Measurements from ENCODE around the gene KCNMA1. TPM values are rescaled to one million over a fixed set of nuclear protein-coding genes. Genes with fewer than 3 reads are reported as not detected.

Gene KCNMA1
- total and polyA plus RNA-seq, 9 of the 15 experiments (the other 6 are each of a cell fraction or from before 2014, with no cell fraction given) = 0.01 to 0.95 (median 0.15) TPM; not detected in 4

- Histone ChIP-seq H3K36me3 (ENCODE audit: control insufficient read depth, insufficient read depth, low read length) (no peaks in the 10 kb centered on the region), H3K27me3 (ENCODE audit: control insufficient read depth in 2 of 2, insufficient read depth in 2 of 2, low read length in 2 of 2) (peaks cover 2 to 12% of the 10 kb centered on the region in 2 experiments; a peak in 2 of 5 replicates), H3K4me3 (no peak overlapping the region), H3K9me1 (ENCODE audit: control insufficient read depth, insufficient read depth, low read length) (no peaks in the 10 kb centered on the region), H3K79me2 (ENCODE audit: control insufficient read depth, insufficient read depth, low read length) (no peaks in the 10 kb centered on the region), H3K4me2 (ENCODE audit: insufficient read depth, low read length) (no peak overlapping the region), H3K9ac (ENCODE audit: insufficient read depth in 1 of 2, low read depth in 2 of 2, low read length in 2 of 2) (no peak overlapping the region), H3K4me1 (replicated peaks in 1 of 2; ENCODE audit: control insufficient read depth in 2 of 2, insufficient read depth in 2 of 2, low read length in 2 of 2) (no peaks in the 10 kb centered on the region), H4K20me1 (replicated peaks; ENCODE audit: control insufficient read depth, insufficient read depth, low read length) (no peaks in the 10 kb centered on the region), H3K27ac (ENCODE audit: extremely low read depth, low read depth, low read length) (no peak overlapping the region), H2AFZ (ENCODE audit: low read depth, low read length) (no peak overlapping the region), H3K9me3 (replicated peaks; ENCODE audit: control insufficient read depth, insufficient read depth, low read depth, low read length) (no peaks in the 10 kb centered on the region)
- ATAC-seq (no peak), FAIRE-seq (no peak), DNase-seq (ENCODE audit: extremely low read depth in 1 of 4, low spot score in 3 of 4) (no peak)
- no TSS peak for BruUV-seq (replicated peaks)
- intact Hi-C loops (cut with micrococcal nuclease) (no loop called here), in situ Hi-C loops (cut with MboI) (no loop called here)
- ChIA-PET POLR2A (no interaction called here), CTCF (ENCODE audit: low intra/inter-chr PET ratio) (no interaction called here)
- WGBS (ENCODE audit: insufficient coverage, low coverage, missing lambda C conversion rate) = 0% methylated on average over 3 of the region's 3 CpGs
- no peak for TF ChIP-seq DPF2 (IDR thresholded peaks at IDR 0.05)
- no peak for TF ChIP-seq IRF1 (CRISPR knock-in tag; IDR thresholded peaks at IDR 0.05; ENCODE audit: borderline replicate concordance)
- no peak for TF ChIP-seq CHD1 (IDR thresholded peaks at IDR 0.05; ENCODE audit: low read length)
- TF ChIP-seq TAL1 (IDR thresholded peaks at IDR 0.05) = no peak
- TF ChIP-seq HIVEP1 (CRISPR knock-in tag; IDR thresholded peaks at IDR 0.05) = no peak
- TF ChIP-seq RERE (CRISPR knock-in tag; IDR thresholded peaks at IDR 0.05; ENCODE audit: borderline replicate concordance) = no peak
- TF ChIP-seq HSF4 (CRISPR knock-in tag; IDR thresholded peaks at IDR 0.05; ENCODE audit: borderline replicate concordance) = no peak
- no peak for TF ChIP-seq POLR2B (IDR thresholded peaks at IDR 0.05; ENCODE audit: low read depth, partially characterized antibody)
- no peak for TF ChIP-seq RFX1 (IDR thresholded peaks at IDR 0.05)
- no peak for TF ChIP-seq ZNF507 (tag; conservative IDR thresholded peaks at IDR 0.05)
- TF ChIP-seq, protein P1, sequence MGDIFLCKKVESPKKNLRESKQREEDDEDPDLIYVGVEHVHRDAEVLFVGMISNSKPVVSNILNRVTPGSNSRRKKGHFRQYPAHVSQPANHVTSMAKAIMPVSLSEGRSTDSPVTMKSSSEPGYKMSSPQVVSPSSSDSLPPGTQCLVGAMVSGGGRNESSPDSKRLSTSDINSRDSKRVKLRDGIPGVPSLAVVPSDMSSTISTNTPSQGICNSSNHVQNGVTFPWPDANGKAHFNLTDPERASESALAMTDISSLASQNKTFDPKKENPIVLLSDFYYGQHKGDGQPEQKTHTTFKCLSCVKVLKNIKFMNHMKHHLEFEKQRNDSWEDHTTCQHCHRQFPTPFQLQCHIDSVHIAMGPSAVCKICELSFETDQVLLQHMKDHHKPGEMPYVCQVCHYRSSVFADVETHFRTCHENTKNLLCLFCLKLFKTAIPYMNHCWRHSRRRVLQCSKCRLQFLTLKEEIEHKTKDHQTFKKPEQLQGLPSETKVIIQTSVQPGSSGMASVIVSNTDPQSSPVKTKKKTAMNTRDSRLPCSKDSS (IDR thresholded peaks at IDR 0.05; ENCODE audit: low read depth, partially characterized antibody) = no peak
- TF ChIP-seq ATF2 (CRISPR knock-in tag; IDR thresholded peaks at IDR 0.05) = no peak
- TF ChIP-seq ZBTB7A (IDR thresholded peaks at IDR 0.05; ENCODE audit: borderline replicate concordance, control insufficient read depth, low read depth, low read length) = no peak
- no peak for TF ChIP-seq MED1 (CRISPR knock-in tag; IDR thresholded peaks at IDR 0.05; ENCODE audit: borderline replicate concordance)
These were observed 329.4 kb downstream of the KCNMA1 start for GRCh38 chr10:77308084-77308732.
